ENCODE data around the gene FUT6. TPM values are rescaled to one million over a fixed set of nuclear protein-coding genes. Genes with fewer than 3 reads are reported as not detected.
"Not testable (repeated sequence)": the region's sequence is repeated elsewhere in the genome, so short reads cannot be mapped to it uniquely, and the experiment has no call there.

The FUT6 gene
- total RNA-seq, result not detected

- Mint-ChIP-seq H3K27me3 (ENCODE audit: low read depth) (peaks cover 3% of the 10 kb centered on the region), H3K4me3 (no peak within 1 kb of the TSS), H3K4me1 (ENCODE audit: low read depth) (no peaks in the 10 kb centered on the region), H3K36me3 (ENCODE audit: low read depth) (no peaks in the 10 kb centered on the region), H3K27ac (no peak within 1 kb of the TSS), H3K9me3 (no peaks in the 10 kb centered on the region)
- CTCF ChIA-PET, result no interaction called here
- no peak for DNase-seq
- intact Hi-C loops (cut with micrococcal nuclease), result no loop called here
These were observed at the start of gene FUT6 for GRCh38 chr19:5839065-5840017. Gene FUT6 (minus strand): TSS chr19:5839702. CDS start chr19:5832567, 7,135 bp downstream.

- H3K9me3 Mint-ChIP-seq; H3K4me3 Mint-ChIP-seq; H3K36me3 Mint-ChIP-seq (ENCODE audit: low read depth); H3K4me1 Mint-ChIP-seq (ENCODE audit: low read depth); H3K27ac Mint-ChIP-seq; DNase-seq; intact Hi-C loops (cut with micrococcal nuclease): not testable (repeated sequence)
- peaks cover 10% of the 10 kb centered on the region for H3K27me3 Mint-ChIP-seq (ENCODE audit: low read depth)
- CTCF ChIA-PET, result interaction anchor here (0.6 to 1.3 kb wide), 3 partner anchors 16 to 81 kb away, joined by 3 to 9 read pairs (median 3); no protein-coding TSS in a partner anchor
These were observed 44.7 kb upstream of the FUT6 start for GRCh38 chr19:5884065-5884811.

DNA sequence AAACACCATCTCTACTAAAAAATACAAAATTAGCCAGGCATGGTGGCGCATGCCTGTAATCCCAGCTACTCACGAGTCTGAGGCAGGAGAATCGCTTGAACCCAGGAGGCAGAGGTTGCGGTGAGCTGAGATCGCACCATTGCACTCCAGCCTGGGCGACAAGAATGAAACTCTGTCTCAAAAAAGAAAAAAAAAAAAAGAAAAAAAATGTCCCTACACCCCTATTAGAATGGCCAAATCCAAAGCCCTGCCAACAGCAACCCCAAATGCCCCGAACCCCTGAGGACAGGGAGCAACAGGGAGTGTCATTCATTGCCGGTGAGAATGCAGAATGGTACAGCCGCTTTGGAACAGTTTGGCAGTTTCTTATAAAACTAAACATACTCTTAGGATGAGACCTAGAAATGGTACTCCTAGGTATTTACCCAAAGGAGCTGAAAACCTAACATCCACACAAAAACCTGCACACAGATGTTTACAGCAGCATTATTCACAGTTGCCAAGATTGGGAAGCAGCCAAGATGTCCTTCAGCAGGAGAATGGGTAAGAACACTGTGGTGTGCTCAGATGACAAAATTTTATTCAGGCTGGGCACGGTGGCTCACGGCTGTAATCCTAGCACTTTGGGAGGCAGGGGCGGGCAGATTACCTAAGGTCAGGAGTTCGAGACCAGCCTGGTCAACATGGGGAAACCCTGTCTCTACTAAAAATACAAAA, 43.8 kb upstream of the FUT6 start:
- H3K9me3 Mint-ChIP-seq; H3K4me3 Mint-ChIP-seq; H3K4me1 Mint-ChIP-seq (ENCODE audit: low read depth); H3K36me3 Mint-ChIP-seq (ENCODE audit: low read depth); H3K27ac Mint-ChIP-seq; H3K27me3 Mint-ChIP-seq (ENCODE audit: low read depth); DNase-seq; intact Hi-C loops (cut with micrococcal nuclease): not testable (repeated sequence)
- CTCF ChIA-PET, result interaction anchor here (0.6 kb wide), 1 partner anchor 27 kb away, joined by 3 read pairs; no protein-coding TSS in a partner anchor

DNA sequence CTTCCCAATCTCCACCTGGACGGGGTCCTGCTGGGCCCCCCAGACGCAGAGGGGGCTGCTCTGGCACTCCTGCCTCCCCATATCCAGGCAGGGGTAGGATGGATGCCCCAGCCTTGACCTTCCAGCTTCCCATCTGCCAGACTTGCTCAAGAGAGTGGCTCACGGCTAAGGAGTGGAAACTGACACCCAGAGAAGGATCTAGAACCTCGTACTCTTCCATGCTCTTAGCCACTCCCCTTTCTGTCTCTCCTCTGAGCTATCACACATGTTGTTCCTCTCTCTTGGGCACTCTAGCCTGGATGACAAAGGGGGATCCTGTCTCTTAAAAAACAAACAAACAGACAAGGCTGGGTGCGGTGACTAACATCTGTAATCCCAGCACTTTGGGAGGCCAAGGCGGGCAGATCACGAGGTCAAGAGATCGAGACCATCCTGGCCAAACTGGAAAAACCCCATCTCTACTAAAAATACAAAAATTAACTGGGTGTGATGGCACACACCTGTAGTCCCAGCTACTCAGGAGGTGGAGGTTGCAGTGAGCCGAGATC, 43.0 kb upstream of the FUT6 start:
- no peak overlapping the region for H3K27ac Mint-ChIP-seq
- H3K36me3 Mint-ChIP-seq (ENCODE audit: low read depth), result no peaks in the 10 kb centered on the region
- intact Hi-C loops (cut with micrococcal nuclease), result no loop called here
- no peak overlapping the region for H3K4me3 Mint-ChIP-seq
- no peaks in the 10 kb centered on the region for H3K9me3 Mint-ChIP-seq
- no peaks in the 10 kb centered on the region for H3K4me1 Mint-ChIP-seq (ENCODE audit: low read depth)
- H3K27me3 Mint-ChIP-seq (ENCODE audit: low read depth), result peaks cover 10% of the 10 kb centered on the region
- CTCF ChIA-PET, result no interaction called here
- DNase-seq, result no peak

DNA sequence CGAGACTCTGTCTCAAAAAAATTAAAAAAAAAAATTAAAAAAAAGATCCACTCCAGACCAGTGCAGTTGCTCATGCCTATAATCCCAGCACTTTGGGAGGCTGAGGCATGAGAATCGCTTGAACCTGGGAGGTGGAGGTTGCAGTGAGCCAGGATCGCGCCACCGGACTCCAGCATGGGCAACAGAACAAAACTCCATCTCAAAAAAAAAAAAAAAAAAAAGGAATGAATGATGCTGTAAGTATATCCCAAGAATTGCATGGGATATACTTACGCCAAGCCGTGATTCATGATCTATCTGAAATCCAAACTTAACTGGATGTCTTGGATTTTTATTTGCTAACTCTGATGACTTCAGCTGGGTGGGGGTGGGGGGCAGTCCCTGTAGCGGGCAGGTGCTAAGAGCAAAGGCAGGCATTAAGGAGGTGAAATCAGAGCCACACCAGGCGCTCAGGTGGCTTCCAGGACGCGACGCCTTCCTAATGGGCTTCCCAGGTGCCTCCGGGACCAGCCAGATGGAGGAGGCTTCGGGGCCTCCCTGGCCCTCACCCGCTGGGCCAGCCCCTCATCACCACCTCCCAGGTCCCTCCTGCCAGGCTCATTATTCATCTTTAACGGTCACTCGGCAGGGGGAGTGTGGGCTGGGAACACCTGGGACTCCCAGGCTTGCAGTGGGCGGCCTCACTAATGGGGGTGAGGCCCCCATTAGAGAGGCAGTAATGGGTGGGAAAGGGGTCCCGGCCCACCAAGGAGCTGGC, 42.2 kb upstream of the FUT6 start:
- Mint-ChIP-seq H3K27ac (no peak overlapping the region), H3K27me3 (ENCODE audit: low read depth) (peaks cover 12% of the 10 kb centered on the region), H3K9me3 (no peaks in the 10 kb centered on the region), H3K4me1 (ENCODE audit: low read depth) (no peaks in the 10 kb centered on the region), H3K4me3 (no peak overlapping the region), H3K36me3 (ENCODE audit: low read depth) (no peaks in the 10 kb centered on the region)
- CTCF ChIA-PET, result no interaction called here
- intact Hi-C loops (cut with micrococcal nuclease), result no loop called here
- DNase-seq, result no peak

DNA sequence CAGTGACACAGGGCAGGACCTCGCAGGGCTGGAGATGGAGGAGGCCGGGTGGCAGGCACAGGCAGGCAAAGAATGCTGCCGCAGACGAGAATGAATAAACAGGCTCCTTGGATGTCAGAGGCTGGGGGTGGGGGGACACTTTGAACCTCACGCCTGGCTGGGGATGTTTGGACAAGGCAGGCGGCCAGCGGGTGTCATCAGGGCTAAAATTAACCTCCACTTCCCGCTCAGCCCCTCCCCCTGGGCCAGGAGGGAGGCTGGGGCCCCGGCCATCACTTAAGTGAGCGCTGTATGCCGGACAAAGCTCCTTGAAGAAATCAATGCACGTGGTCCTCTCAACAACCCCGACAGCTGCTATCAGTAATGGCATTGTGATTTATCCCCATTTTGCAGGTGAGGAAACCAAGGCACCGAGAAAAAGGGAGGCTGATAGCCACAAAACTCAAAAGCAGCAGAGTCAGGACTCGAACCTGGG, 41.1 kb upstream of the FUT6 start:
- Mint-ChIP-seq H3K36me3 (ENCODE audit: low read depth) (no peaks in the 10 kb centered on the region), H3K4me1 (ENCODE audit: low read depth) (no peaks in the 10 kb centered on the region), H3K27ac (no peak overlapping the region), H3K9me3 (no peaks in the 10 kb centered on the region), H3K27me3 (ENCODE audit: low read depth) (peaks cover 14% of the 10 kb centered on the region), H3K4me3 (no peak overlapping the region)
- no peak for DNase-seq
- CTCF ChIA-PET, result no interaction called here
- intact Hi-C loops (cut with micrococcal nuclease), result no loop called here

- CTCF ChIA-PET, result no interaction called here
- no peak overlapping the region for H3K4me3 Mint-ChIP-seq
- no peaks in the 10 kb centered on the region for H3K4me1 Mint-ChIP-seq (ENCODE audit: low read depth)
- no peak for DNase-seq
- no peak overlapping the region for H3K27ac Mint-ChIP-seq
- H3K9me3 Mint-ChIP-seq, result no peaks in the 10 kb centered on the region
- peaks cover 12% of the 10 kb centered on the region for H3K27me3 Mint-ChIP-seq (ENCODE audit: low read depth)
- intact Hi-C loops (cut with micrococcal nuclease), result no loop called here
- no peaks in the 10 kb centered on the region for H3K36me3 Mint-ChIP-seq (ENCODE audit: low read depth)
These were observed 40.7 kb upstream of the FUT6 start for GRCh38 chr19:5880196-5880595.

DNA sequence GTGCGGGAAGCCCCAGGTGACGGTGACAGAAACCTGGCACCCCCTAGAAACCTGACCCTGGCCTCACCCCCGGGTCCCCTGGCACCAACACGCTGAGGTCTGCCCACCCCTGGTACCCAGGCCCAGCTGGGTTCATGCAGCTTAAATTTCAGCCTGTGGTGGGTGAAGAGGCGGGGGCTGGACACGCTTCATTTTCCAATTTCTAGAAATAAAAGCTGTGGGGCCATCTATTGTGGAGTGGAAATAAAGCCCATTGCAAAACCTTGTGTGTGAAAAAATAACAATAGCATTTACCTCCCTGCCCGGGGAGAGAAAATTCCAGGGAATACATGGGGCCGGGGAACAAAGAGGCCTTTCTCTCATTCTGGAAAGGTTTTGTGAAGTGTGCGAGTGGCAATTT, 38.4 kb upstream of the FUT6 start:
- intact Hi-C loops (cut with micrococcal nuclease), result no loop called here
- no peak for DNase-seq
- H3K36me3 Mint-ChIP-seq (ENCODE audit: low read depth), result no peaks in the 10 kb centered on the region
- H3K27ac Mint-ChIP-seq, result no peak overlapping the region
- peaks cover 14% of the 10 kb centered on the region for H3K27me3 Mint-ChIP-seq (ENCODE audit: low read depth)
- no peak overlapping the region for H3K4me3 Mint-ChIP-seq
- CTCF ChIA-PET, result interaction anchor here (1.1 to 1.2 kb wide), 2 partner anchors 74 to 145 kb away, joined by 3 to 5 read pairs; no protein-coding TSS in a partner anchor
- H3K9me3 Mint-ChIP-seq, result no peaks in the 10 kb centered on the region
- H3K4me1 Mint-ChIP-seq (ENCODE audit: low read depth), result no peaks in the 10 kb centered on the region

DNA sequence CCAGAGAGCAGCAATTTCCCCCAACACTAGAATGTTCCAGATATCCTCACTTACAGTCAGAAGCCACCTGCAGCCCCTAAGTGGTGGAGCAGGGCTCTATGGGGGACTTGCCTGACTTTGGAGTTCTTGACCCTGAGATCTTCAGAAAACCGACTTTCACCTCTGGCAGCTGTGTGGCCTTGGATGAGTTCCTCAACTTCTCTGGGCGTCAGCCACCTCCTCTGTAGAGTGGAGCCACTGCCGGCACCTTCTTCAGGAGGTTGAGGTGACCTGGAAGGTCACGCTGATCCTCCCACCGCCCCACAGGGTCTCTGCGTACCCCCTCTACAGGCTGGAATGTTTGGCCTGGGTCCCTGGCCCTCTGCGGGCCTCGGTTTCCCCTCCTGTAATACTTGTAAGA, 37.9 kb upstream of the FUT6 start:
- intact Hi-C loops (cut with micrococcal nuclease), result no loop called here
- Mint-ChIP-seq H3K4me1 (ENCODE audit: low read depth) (no peaks in the 10 kb centered on the region), H3K36me3 (ENCODE audit: low read depth) (no peaks in the 10 kb centered on the region), H3K9me3 (no peaks in the 10 kb centered on the region), H3K27me3 (ENCODE audit: low read depth) (peaks cover 12% of the 10 kb centered on the region), H3K27ac (no peak overlapping the region), H3K4me3 (no peak overlapping the region)
- CTCF ChIA-PET, result interaction anchor here (1.2 kb wide), 1 partner anchor 73 kb away, joined by 5 read pairs; no protein-coding TSS in a partner anchor
- DNase-seq, result no peak

DNA sequence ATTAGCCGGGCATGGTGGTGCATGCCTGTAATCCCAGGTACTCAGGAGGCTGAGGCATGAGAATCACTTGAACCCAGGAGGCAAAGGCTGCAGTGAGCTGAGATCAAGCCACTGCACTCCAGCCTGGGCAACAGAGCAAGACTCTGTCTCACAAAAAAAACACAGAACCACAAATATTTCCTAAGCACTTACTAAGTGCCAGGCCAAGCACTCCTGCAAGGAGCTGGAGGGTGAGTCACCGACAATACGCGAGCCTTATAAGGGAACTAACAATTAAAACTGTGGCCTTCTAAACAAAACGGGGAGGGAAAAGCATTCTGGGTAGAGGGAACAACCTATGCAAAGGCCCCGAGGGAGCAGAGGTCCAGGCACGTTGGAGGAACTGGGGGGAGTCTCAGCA, 35.0 kb upstream of the FUT6 start:
- intact Hi-C loops (cut with micrococcal nuclease); CTCF ChIA-PET; H3K4me3 Mint-ChIP-seq; H3K27ac Mint-ChIP-seq; DNase-seq; H3K9me3 Mint-ChIP-seq; H3K4me1 Mint-ChIP-seq (ENCODE audit: low read depth); H3K36me3 Mint-ChIP-seq (ENCODE audit: low read depth); H3K27me3 Mint-ChIP-seq (ENCODE audit: low read depth): not testable (repeated sequence)

- no peaks in the 10 kb centered on the region for H3K4me1 Mint-ChIP-seq (ENCODE audit: low read depth)
- no peak for DNase-seq
- CTCF ChIA-PET, result interaction anchor here (1.1 to 1.2 kb wide), 2 partner anchors 67 to 149 kb away, joined by 3 read pairs; no protein-coding TSS in a partner anchor
- no peak overlapping the region for H3K4me3 Mint-ChIP-seq
- H3K36me3 Mint-ChIP-seq (ENCODE audit: low read depth), result no peaks in the 10 kb centered on the region
- intact Hi-C loops (cut with micrococcal nuclease), result no loop called here
- H3K27me3 Mint-ChIP-seq (ENCODE audit: low read depth), result peaks cover 7% of the 10 kb centered on the region
- no peak overlapping the region for H3K27ac Mint-ChIP-seq
- no peaks in the 10 kb centered on the region for H3K9me3 Mint-ChIP-seq
These were observed 34.2 kb upstream of the FUT6 start for GRCh38 chr19:5873617-5874199.
